Thyroid gland (tissue), 4 donors: Measurements from ENCODE around the gene DCDC1.

ENCODE experiments used
- POLR2A ChIP-seq, 2 donors: fragments of 450-650 bp; IDR thresholded peaks; one replicate each; pipeline ENCODE4 v1.6.1; 2017; ENCODE audit warnings: antibody characterized with exemption in 2 of 2, mild to moderate bottlenecking in 2 of 2, moderate library complexity in 1 of 2
- TF ChIP-seq, protein P1 (sequence below), 6 experiments: fragments of 200-600 bp in 3 of 6; fragments of 450-650 bp in 3 of 6; sonication (generic) in 3 of 6; IDR thresholded peaks; one replicate each; pipeline ENCODE4 v1.5.1; 2016 to 2019; ENCODE audit warnings: antibody characterized with exemption in 6 of 6, mild to moderate bottlenecking in 2 of 6, inconsistent platforms in 1 of 6, moderate library complexity in 1 of 6

DNA sequence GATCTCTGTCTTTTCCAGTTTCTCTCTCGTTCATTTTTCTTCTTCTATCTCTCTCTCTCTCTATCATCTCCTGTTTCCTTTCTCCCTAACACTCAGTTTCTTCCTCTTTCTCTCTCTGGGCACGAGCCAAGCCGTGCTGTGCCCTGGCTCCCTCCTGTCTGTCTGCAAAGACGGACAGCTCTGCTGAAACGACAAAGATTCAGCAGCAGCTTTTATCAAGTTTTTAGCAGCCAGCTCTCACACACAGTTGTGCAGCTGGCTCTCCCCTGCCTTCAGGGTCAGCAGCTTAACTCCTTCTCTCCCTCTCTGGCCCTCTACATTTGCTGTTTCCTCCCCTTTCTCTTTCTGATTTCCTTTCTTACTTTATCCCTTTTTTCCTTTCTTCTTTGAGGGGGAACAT lies 431.4 kb downstream of the DCDC1 start:
- TF ChIP-seq, protein P1, sequence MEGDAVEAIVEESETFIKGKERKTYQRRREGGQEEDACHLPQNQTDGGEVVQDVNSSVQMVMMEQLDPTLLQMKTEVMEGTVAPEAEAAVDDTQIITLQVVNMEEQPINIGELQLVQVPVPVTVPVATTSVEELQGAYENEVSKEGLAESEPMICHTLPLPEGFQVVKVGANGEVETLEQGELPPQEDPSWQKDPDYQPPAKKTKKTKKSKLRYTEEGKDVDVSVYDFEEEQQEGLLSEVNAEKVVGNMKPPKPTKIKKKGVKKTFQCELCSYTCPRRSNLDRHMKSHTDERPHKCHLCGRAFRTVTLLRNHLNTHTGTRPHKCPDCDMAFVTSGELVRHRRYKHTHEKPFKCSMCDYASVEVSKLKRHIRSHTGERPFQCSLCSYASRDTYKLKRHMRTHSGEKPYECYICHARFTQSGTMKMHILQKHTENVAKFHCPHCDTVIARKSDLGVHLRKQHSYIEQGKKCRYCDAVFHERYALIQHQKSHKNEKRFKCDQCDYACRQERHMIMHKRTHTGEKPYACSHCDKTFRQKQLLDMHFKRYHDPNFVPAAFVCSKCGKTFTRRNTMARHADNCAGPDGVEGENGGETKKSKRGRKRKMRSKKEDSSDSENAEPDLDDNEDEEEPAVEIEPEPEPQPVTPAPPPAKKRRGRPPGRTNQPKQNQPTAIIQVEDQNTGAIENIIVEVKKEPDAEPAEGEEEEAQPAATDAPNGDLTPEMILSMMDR (IDR thresholded peaks at IDR 0.05), result no peak
- no peak for TF ChIP-seq POLR2A (IDR thresholded peaks at IDR 0.05)
